ENCODE data around the gene SRRT.
A peak's percentile ranks its signal among the peaks of the same experiment; 100 is the strongest.

SRRT gene

GRCh38 chr7:100884736-100885439, 10.0 kb downstream of the SRRT start:
- peaks cover 78% of the 10 kb centered on the region for H3K36me3 ChIP-seq (ENCODE audit: control insufficient read depth, low read depth, low read length)
- no peaks in the 10 kb centered on the region for H3K27me3 ChIP-seq (ENCODE audit: control insufficient read depth, insufficient read depth, low read length)
- H3K9me3 ChIP-seq (ENCODE audit: control insufficient read depth, low read depth, low read length), result no peaks in the 10 kb centered on the region
- H3K4me3 ChIP-seq (ENCODE audit: low read length), result no peak overlapping the region
- no peak overlapping the region for H3K9ac ChIP-seq (ENCODE audit: low read length)
- H3K27ac ChIP-seq (ENCODE audit: low read length), result no peak overlapping the region
- H3K4me1 ChIP-seq (ENCODE audit: control insufficient read depth, low read depth, low read length), result peaks cover 5% of the 10 kb centered on the region

DNA sequence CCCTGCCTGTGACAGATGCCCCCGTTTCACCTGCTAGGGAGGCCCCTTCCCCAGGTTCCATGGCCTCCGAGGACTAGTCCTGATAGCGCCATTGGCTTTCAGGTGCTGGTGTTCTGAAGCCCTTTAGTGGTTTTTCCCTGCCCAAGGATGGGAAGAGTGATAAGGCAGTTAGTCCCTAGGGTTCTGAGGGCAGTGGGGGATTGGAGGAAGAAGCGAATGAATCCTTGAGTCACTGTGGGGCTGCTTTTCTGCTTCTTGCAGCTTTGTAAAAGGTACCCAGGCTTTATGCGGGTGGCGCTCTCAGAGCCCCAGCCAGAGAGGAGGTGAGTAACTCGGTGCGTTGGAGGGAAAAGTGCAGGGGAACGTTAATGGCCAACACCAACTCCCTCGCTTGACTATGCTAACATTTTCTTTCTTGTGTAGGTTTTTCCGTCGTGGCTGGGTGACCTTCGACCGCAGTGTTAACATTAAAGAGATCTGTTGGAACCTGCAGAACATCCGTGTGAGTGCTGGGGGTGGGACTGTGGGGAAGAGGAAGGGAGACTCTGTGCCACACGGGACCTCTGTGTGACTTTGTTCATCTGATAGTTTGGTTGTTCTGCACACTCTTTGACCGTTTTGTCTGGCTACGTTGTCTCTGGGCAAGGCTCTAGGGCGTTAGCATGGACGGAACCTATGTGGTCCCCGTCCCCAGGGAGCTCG, 10.7 kb downstream of the SRRT start:
- H3K27me3 ChIP-seq (ENCODE audit: control insufficient read depth, insufficient read depth, low read length), result no peaks in the 10 kb centered on the region
- peaks cover 5% of the 10 kb centered on the region for H3K4me1 ChIP-seq (ENCODE audit: control insufficient read depth, low read depth, low read length)
- H3K36me3 ChIP-seq (ENCODE audit: control insufficient read depth, low read depth, low read length), result peaks cover 75% of the 10 kb centered on the region
- H3K9me3 ChIP-seq (ENCODE audit: control insufficient read depth, low read depth, low read length), result no peaks in the 10 kb centered on the region
- no peak overlapping the region for H3K4me3 ChIP-seq (ENCODE audit: low read length)
- H3K27ac ChIP-seq (ENCODE audit: low read length), result no peak overlapping the region
- H3K9ac ChIP-seq (ENCODE audit: low read length), result no peak overlapping the region

GRCh38 chr7:100886142-100886935, 11.4 kb downstream of the SRRT start:
- no peak overlapping the region for H3K4me3 ChIP-seq (ENCODE audit: low read length)
- no peaks in the 10 kb centered on the region for H3K27me3 ChIP-seq (ENCODE audit: control insufficient read depth, insufficient read depth, low read length)
- peaks cover 73% of the 10 kb centered on the region for H3K36me3 ChIP-seq (ENCODE audit: control insufficient read depth, low read depth, low read length)
- H3K4me1 ChIP-seq (ENCODE audit: control insufficient read depth, low read depth, low read length), result peaks cover 8% of the 10 kb centered on the region
- H3K9me3 ChIP-seq (ENCODE audit: control insufficient read depth, low read depth, low read length), result no peaks in the 10 kb centered on the region
- no peak overlapping the region for H3K27ac ChIP-seq (ENCODE audit: low read length)
- H3K9ac ChIP-seq (ENCODE audit: low read length), result no peak overlapping the region

GRCh38 chr7:100886936-100887515, 12.1 kb downstream of the SRRT start:
- no peak overlapping the region for H3K9ac ChIP-seq (ENCODE audit: low read length)

GRCh38 chr7:100887516-100888290, 12.8 kb downstream of the SRRT start:
- H3K4me3 ChIP-seq (ENCODE audit: low read length), result peak overlapping the region; percentile 80
- no peak overlapping the region for H3K9ac ChIP-seq (ENCODE audit: low read length)
- peaks cover 60% of the 10 kb centered on the region for H3K36me3 ChIP-seq (ENCODE audit: control insufficient read depth, low read depth, low read length)
- H3K27ac ChIP-seq (ENCODE audit: low read length), result no peak overlapping the region
- peaks cover 10% of the 10 kb centered on the region for H3K4me1 ChIP-seq (ENCODE audit: control insufficient read depth, low read depth, low read length)
- no peaks in the 10 kb centered on the region for H3K9me3 ChIP-seq (ENCODE audit: control insufficient read depth, low read depth, low read length)
- no peaks in the 10 kb centered on the region for H3K27me3 ChIP-seq (ENCODE audit: control insufficient read depth, insufficient read depth, low read length)

More at GRCh38 chr7:100886936-100887515, 12.1 kb downstream of the SRRT start:
- no peaks in the 10 kb centered on the region for H3K9me3 ChIP-seq (ENCODE audit: control insufficient read depth, low read depth, low read length)
- H3K4me3 ChIP-seq (ENCODE audit: low read length), result peak overlapping the region; percentile 6
- peaks cover 10% of the 10 kb centered on the region for H3K4me1 ChIP-seq (ENCODE audit: control insufficient read depth, low read depth, low read length)
- H3K27ac ChIP-seq (ENCODE audit: low read length), result no peak overlapping the region
- peaks cover 66% of the 10 kb centered on the region for H3K36me3 ChIP-seq (ENCODE audit: control insufficient read depth, low read depth, low read length)
- H3K27me3 ChIP-seq (ENCODE audit: control insufficient read depth, insufficient read depth, low read length), result no peaks in the 10 kb centered on the region

GRCh38 chr7:100888291-100888987, 13.5 kb downstream of the SRRT start:
- peak overlapping the region; percentile 86 for H3K9ac ChIP-seq (ENCODE audit: low read length)
- H3K27ac ChIP-seq (ENCODE audit: low read length), result no peak overlapping the region
- H3K4me1 ChIP-seq (ENCODE audit: control insufficient read depth, low read depth, low read length), result peaks cover 10% of the 10 kb centered on the region
- H3K27me3 ChIP-seq (ENCODE audit: control insufficient read depth, insufficient read depth, low read length), result no peaks in the 10 kb centered on the region
- peak overlapping the region; percentile 80 for H3K4me3 ChIP-seq (ENCODE audit: low read length)
- peaks cover 53% of the 10 kb centered on the region for H3K36me3 ChIP-seq (ENCODE audit: control insufficient read depth, low read depth, low read length)
- H3K9me3 ChIP-seq (ENCODE audit: control insufficient read depth, low read depth, low read length), result no peaks in the 10 kb centered on the region

- Histone ChIP-seq H3K9me3 (ENCODE audit: control insufficient read depth, low read depth, low read length) (no peaks in the 10 kb centered on the region), H3K4me1 (ENCODE audit: control insufficient read depth, low read depth, low read length) (peaks cover 10% of the 10 kb centered on the region), H3K9ac (ENCODE audit: low read length) (peak within 1 kb of the TSS; percentile 86), H3K4me3 (ENCODE audit: low read length) (peak within 1 kb of the TSS; percentile 80), H3K36me3 (ENCODE audit: control insufficient read depth, low read depth, low read length) (peaks cover 46% of the 10 kb centered on the region), H3K27ac (ENCODE audit: low read length) (peak within 1 kb of the TSS; percentile 88), H3K27me3 (ENCODE audit: control insufficient read depth, insufficient read depth, low read length) (no peaks in the 10 kb centered on the region)
Observed at GRCh38 chr7:100888988-100889750, 14.3 kb downstream of the SRRT start, which contains the start of gene UFSP1. TSS of gene UFSP1 (minus strand) at chr7:100889715. CDS start at chr7:100889271, 444 bp downstream.

GRCh38 chr7:100890653-100891567, 16.0 kb downstream of the SRRT start:
- Histone ChIP-seq H3K36me3 (ENCODE audit: control insufficient read depth, low read depth, low read length) (peaks cover 29% of the 10 kb centered on the region), H3K27ac (ENCODE audit: low read length) (peak overlapping the region; percentile 61), H3K27me3 (ENCODE audit: control insufficient read depth, insufficient read depth, low read length) (peaks cover 9% of the 10 kb centered on the region)

GRCh38 chr7:100891568-100892247, 16.8 kb downstream of the SRRT start:
- H3K4me3 ChIP-seq (ENCODE audit: low read length), result peak overlapping the region; percentile 76

More at GRCh38 chr7:100890653-100891567, 16.0 kb downstream of the SRRT start:
- Histone ChIP-seq H3K9ac (ENCODE audit: low read length) (peak overlapping the region; percentile 82), H3K9me3 (ENCODE audit: control insufficient read depth, low read depth, low read length) (no peaks in the 10 kb centered on the region), H3K4me3 (ENCODE audit: low read length) (peak overlapping the region; percentile 76), H3K4me1 (ENCODE audit: control insufficient read depth, low read depth, low read length) (peaks cover 10% of the 10 kb centered on the region)

More at GRCh38 chr7:100891568-100892247, 16.8 kb downstream of the SRRT start:
- Histone ChIP-seq H3K36me3 (ENCODE audit: control insufficient read depth, low read depth, low read length) (peaks cover 21% of the 10 kb centered on the region), H3K9me3 (ENCODE audit: control insufficient read depth, low read depth, low read length) (no peaks in the 10 kb centered on the region), H3K27ac (ENCODE audit: low read length) (peak overlapping the region; percentile 61), H3K9ac (ENCODE audit: low read length) (peak overlapping the region; percentile 82), H3K4me1 (ENCODE audit: control insufficient read depth, low read depth, low read length) (peaks cover 10% of the 10 kb centered on the region), H3K27me3 (ENCODE audit: control insufficient read depth, insufficient read depth, low read length) (peaks cover 17% of the 10 kb centered on the region)

Measured in iPS-18a (cell line).